BE2C (cell line): Measurements from ENCODE around the gene ZNF735.
"Not testable (repeated sequence)": the region's sequence is repeated elsewhere in the genome, so short reads cannot be mapped to it uniquely, and the experiment has no call there.

Experiments
- DNase-seq: peaks from one replicate; pipeline ENCODE4 v3.0.0-alpha.2; 2020
- H3K27me3 ChIP-seq: fragments of 250-450 bp; sonication (Bioruptor Pico); 2 replicates; pipeline ENCODE4 v1.5.1; 2020; ENCODE audit warnings: mild to moderate bottlenecking
- H3K36me3 ChIP-seq: fragments of 250-450 bp; sonication (Bioruptor Pico); 2 replicates; pipeline ENCODE4 v1.5.1; 2020; ENCODE audit warnings: mild to moderate bottlenecking
- H3K4me1 ChIP-seq: fragments of 250-450 bp; sonication (Bioruptor Pico); 2 replicates; pipeline ENCODE4 v1.5.1; 2020
- H3K4me3 ChIP-seq: 2 replicates; pipeline ENCODE4 v1.5.1; 2011; ENCODE audit warnings: low read depth, low read length
- H3K9me3 ChIP-seq: fragments of 250-450 bp; sonication (Bioruptor Pico); 2 replicates; pipeline ENCODE4 v1.5.1; 2020
- CTCF ChIP-seq: IDR thresholded peaks from 2 replicates; pipeline ENCODE4 v1.5.1; 2012; ENCODE audit warnings: mild to moderate bottlenecking, low read depth, low read length

Gene ZNF735

GRCh38 chr7:64192775-64193174, 14.2 kb upstream of the ZNF735 start:
- TF ChIP-seq CTCF, result no peak
- H3K4me1 ChIP-seq, result no peaks in the 10 kb centered on the region
- DNase-seq, result no peak
- H3K4me3 ChIP-seq, result no peak overlapping the region
- no peaks in the 10 kb centered on the region for H3K36me3 ChIP-seq
- H3K27me3 ChIP-seq, result no peaks in the 10 kb centered on the region
- H3K9me3 ChIP-seq, result no peaks in the 10 kb centered on the region

GRCh38 chr7:64219710-64220298, 12.8 kb downstream of the ZNF735 start:
- H3K9me3 ChIP-seq, H3K4me1 ChIP-seq, H3K36me3 ChIP-seq: not testable (repeated sequence)

GRCh38 chr7:64223366-64223765, 16.4 kb downstream of the ZNF735 start:
- no peak for DNase-seq
- H3K36me3 ChIP-seq, result no peaks in the 10 kb centered on the region
- TF ChIP-seq CTCF, result no peak
- H3K9me3 ChIP-seq, result no peaks in the 10 kb centered on the region
- no peaks in the 10 kb centered on the region for H3K27me3 ChIP-seq
- no peak overlapping the region for H3K4me3 ChIP-seq
- no peaks in the 10 kb centered on the region for H3K4me1 ChIP-seq

More at GRCh38 chr7:64219710-64220298, 12.8 kb downstream of the ZNF735 start:
- not testable (repeated sequence) for H3K27me3 ChIP-seq, DNase-seq, H3K4me3 ChIP-seq

GRCh38 chr7:64228174-64228573, 21.2 kb downstream of the ZNF735 start, which contains the start of gene ZNF679:
Gene ZNF679 (plus strand): TSS chr7:64228474. CDS start chr7:64249118, 20,644 bp downstream.
- not testable (repeated sequence) for H3K36me3 ChIP-seq, H3K4me3 ChIP-seq, H3K27me3 ChIP-seq, H3K9me3 ChIP-seq, H3K4me1 ChIP-seq, DNase-seq

GRCh38 chr7:64266341-64266919, 59.4 kb downstream of the ZNF735 start:
- Histone ChIP-seq H3K4me1 (no peaks in the 10 kb centered on the region), H3K4me3 (no peak overlapping the region), H3K36me3 (no peaks in the 10 kb centered on the region), H3K9me3 (no peaks in the 10 kb centered on the region), H3K27me3 (no peaks in the 10 kb centered on the region)
- DNase-seq, result no peak
- no peak for TF ChIP-seq CTCF
